GM18507 (cell line): ENCODE results near the gene TMEM154.
"Not testable (repeated sequence)": the region's sequence is repeated elsewhere in the genome, so short reads cannot be mapped to it uniquely, and the experiment has no call there.

Source experiments
- DNase-seq: peaks from one replicate; pipeline ENCODE4 v3.0.0; 2011; ENCODE audit warnings: low read depth; ENCODE audit not compliant: insufficient read length; ENCODE audit errors: extremely low spot score
- FAIRE-seq: peaks from 2 replicates; lab custom pipeline; 2011; peaks lifted over from hg19 to GRCh38; lab: Jason Lieb, UNC

The TMEM154 gene

GRCh38 chr4:152672206-152673092 is 7.3 kb downstream of the TMEM154 start:
- DNase-seq (no peak), FAIRE-seq (no peak)

GRCh38 chr4:152668338-152668964 is 11.3 kb downstream of the TMEM154 start:
- no peak for FAIRE-seq
- no peak for DNase-seq

- no peak for FAIRE-seq
- no peak for DNase-seq
Observed at GRCh38 chr4:152667781-152668180, 12.0 kb downstream of the TMEM154 start.

- DNase-seq (no peak), FAIRE-seq (no peak)
Observed at GRCh38 chr4:152666946-152667345, 12.9 kb downstream of the TMEM154 start.

GRCh38 chr4:152665691-152666395 is 14.0 kb downstream of the TMEM154 start:
- FAIRE-seq (peak; percentile 72), DNase-seq (no peak)

GRCh38 chr4:152664067-152664378 is 15.8 kb downstream of the TMEM154 start:
- not testable (repeated sequence) for FAIRE-seq, DNase-seq

- DNase-seq, result no peak
- peak; percentile 95 for FAIRE-seq
Observed at GRCh38 chr4:152663203-152664066, 16.4 kb downstream of the TMEM154 start.

GRCh38 chr4:152661649-152662048 is 18.1 kb downstream of the TMEM154 start:
- FAIRE-seq (peak; percentile 84), DNase-seq (no peak)

- DNase-seq (no peak), FAIRE-seq (no peak)
Observed at GRCh38 chr4:152660526-152660925, 19.3 kb downstream of the TMEM154 start.

- DNase-seq (no peak), FAIRE-seq (peak; percentile 88)
Observed at GRCh38 chr4:152659806-152660205, 20.0 kb downstream of the TMEM154 start.

- FAIRE-seq (no peak), DNase-seq (no peak)
Observed at GRCh38 chr4:152657657-152658056, 22.1 kb downstream of the TMEM154 start.

- DNase-seq, result no peak
- FAIRE-seq, result no peak
Observed at GRCh38 chr4:152655272-152656129, 24.3 kb downstream of the TMEM154 start.

GRCh38 chr4:152652102-152652501 is 27.7 kb downstream of the TMEM154 start:
- DNase-seq, result no peak

GRCh38 chr4:152651473-152652060 is 28.2 kb downstream of the TMEM154 start:
- DNase-seq (no peak), FAIRE-seq (peak; percentile 75)

More at GRCh38 chr4:152652102-152652501, 27.7 kb downstream of the TMEM154 start:
- no peak for FAIRE-seq

- DNase-seq, result no peak
Observed at GRCh38 chr4:152646221-152646620, 33.6 kb downstream of the TMEM154 start.

GRCh38 chr4:152644130-152644529 is 35.7 kb downstream of the TMEM154 start:
- DNase-seq (no peak), FAIRE-seq (no peak)

More at GRCh38 chr4:152646221-152646620, 33.6 kb downstream of the TMEM154 start:
- no peak for FAIRE-seq

- peak; percentile 94 for FAIRE-seq
Observed at GRCh38 chr4:152643153-152644035, 36.4 kb downstream of the TMEM154 start.

More at GRCh38 chr4:152643153-152644035, 36.4 kb downstream of the TMEM154 start:
- peak; percentile 60 for DNase-seq
